IMR-90 (cell line): Measurements from ENCODE around the gene TSPAN4. TPM values are rescaled to one million over a fixed set of nuclear protein-coding genes. Genes with fewer than 3 reads are reported as not detected.

Source experiments
- ATAC-seq: fragments of 200-7000 bp; cut with Tn5 transposase; 2 replicates; pipeline ENCODE4 v1.9.1; 2020; ENCODE audit warnings: low read depth, mild to moderate bottlenecking, moderate library complexity
- BruUV-seq: library from RNA; stranded (reverse); fragments of 400-500 nt; replicated peaks from 2 replicates; lab custom pipeline; 2021; lab: Mats Ljungman, UMichigan
- CTCF ChIA-PET: fragments of 300-600 bp; formaldehyde crosslinking; extraction: SDS; loops from one replicate; lab custom pipeline; 2021; ENCODE audit warnings: antibody characterized with exemption; lab: Yijun Ruan, JAX
- POLR2A ChIA-PET: fragments of 300-600 bp; sonication (Branson Sonifier 250); formaldehyde crosslinking; loops from one replicate; lab custom pipeline; 2022; ENCODE audit warnings: antibody characterized with exemption; ENCODE audit not compliant: unreplicated experiment; lab: Charles Lee
- DNase-seq: peaks from one replicate; pipeline ENCODE4 v3.0.0; 2013
- H2AFZ ChIP-seq: replicated peaks from 2 replicates; pipeline ENCODE3; 2013; ENCODE audit warnings: low read length, mild to moderate bottlenecking; ENCODE audit not compliant: poor library complexity
- H2AK5ac ChIP-seq: 2 replicates; pipeline ENCODE4 v1.6.1; 2013; ENCODE audit warnings: low read depth, low read length, inconsistent platforms
- H2AK9ac ChIP-seq: replicated peaks from 2 replicates; pipeline ENCODE3; 2013; ENCODE audit warnings: mild to moderate bottlenecking, low read depth, low read length, moderate library complexity; ENCODE audit not compliant: poor library complexity
- H2BK120ac ChIP-seq: 2 replicates; pipeline ENCODE4 v1.6.1; 2013; ENCODE audit warnings: low read depth, low read length, inconsistent platforms
- H2BK15ac ChIP-seq: 3 replicates; pipeline ENCODE4 v1.6.1; 2013; ENCODE audit warnings: low read depth, low read length, inconsistent platforms
- H2BK20ac ChIP-seq: 2 replicates; pipeline ENCODE4 v1.6.1; 2013; ENCODE audit warnings: low read depth, mild to moderate bottlenecking, inconsistent platforms, low read length, moderate library complexity
- H2BK5ac ChIP-seq: 2 replicates; pipeline ENCODE4 v1.6.1; 2013; ENCODE audit warnings: mild to moderate bottlenecking, low read depth, low read length, inconsistent platforms; ENCODE audit not compliant: poor library complexity, severe bottlenecking
- H3K14ac ChIP-seq: replicated peaks from 2 replicates; pipeline ENCODE4 v1.6.1; 2013; ENCODE audit warnings: low read depth, low read length, inconsistent platforms
- H3K18ac ChIP-seq: 2 replicates; pipeline ENCODE4 v1.6.1; 2013; ENCODE audit warnings: low read depth, low read length, control low read depth
- H3K23ac ChIP-seq: 2 replicates; pipeline ENCODE4 v1.6.1; 2013; ENCODE audit warnings: low read depth, low read length, inconsistent platforms
- H3K27ac ChIP-seq: 2 replicates; pipeline ENCODE4 v1.5.1; 2013; ENCODE audit warnings: mild to moderate bottlenecking, control low read depth, low read length; ENCODE audit not compliant: insufficient read depth
- H3K27me3 ChIP-seq: 2 replicates; pipeline ENCODE4 v1.6.1; 2013; ENCODE audit warnings: low read length; ENCODE audit not compliant: control insufficient read depth, insufficient read depth
- H3K36me3 ChIP-seq: 2 replicates; pipeline ENCODE4 v1.6.1; 2013; ENCODE audit warnings: low read length, mixed read lengths; ENCODE audit not compliant: control insufficient read depth, insufficient read depth
- H3K4ac ChIP-seq: 2 replicates; pipeline ENCODE4 v1.6.1; 2013; ENCODE audit warnings: low read depth, low read length, inconsistent platforms
- H3K4me1 ChIP-seq: 2 replicates; pipeline ENCODE4 v1.6.1; 2013; ENCODE audit warnings: low read length, mixed read lengths; ENCODE audit not compliant: control insufficient read depth, insufficient read depth
- H3K4me2 ChIP-seq: 2 replicates; pipeline ENCODE4 v1.6.1; 2013; ENCODE audit warnings: low read depth, mild to moderate bottlenecking, control low read depth, low read length, moderate library complexity
- H3K4me3 ChIP-seq: 2 replicates; pipeline ENCODE4 v1.5.1; 2013; ENCODE audit warnings: low read depth, mild to moderate bottlenecking, control low read depth, low read length, moderate library complexity; ENCODE audit not compliant: insufficient read depth
- H3K56ac ChIP-seq: 2 replicates; pipeline ENCODE4 v1.6.1; 2013; ENCODE audit warnings: low read length, inconsistent platforms; ENCODE audit not compliant: insufficient read depth; ENCODE audit errors: extremely low read depth
- H3K79me1 ChIP-seq, 2 experiments: 2 replicates each; pipeline ENCODE4 v1.6.1; 2013; ENCODE audit warnings: low read length in 2 of 2, inconsistent platforms in 1 of 2, low read depth in 1 of 2
- H3K9ac ChIP-seq: 2 replicates; pipeline ENCODE4 v1.6.1; 2013; ENCODE audit warnings: low read depth, low read length, control low read depth
- H3K9me1 ChIP-seq: 2 replicates; pipeline ENCODE4 v1.6.1; 2013; ENCODE audit warnings: low read length, inconsistent platforms; ENCODE audit not compliant: insufficient read depth
- H3K9me3 ChIP-seq: 2 replicates; pipeline ENCODE4 v1.6.1; 2013; ENCODE audit warnings: low read length; ENCODE audit not compliant: control insufficient read depth, insufficient read depth
- H4K20me1 ChIP-seq: 2 replicates; pipeline ENCODE4 v1.6.1; 2013; ENCODE audit warnings: low read length, inconsistent platforms; ENCODE audit not compliant: insufficient read depth
- H4K5ac ChIP-seq: 2 replicates; pipeline ENCODE4 v1.6.1; 2013; ENCODE audit warnings: mild to moderate bottlenecking, low read depth, low read length, control low read depth
- H4K8ac ChIP-seq, 2 experiments: 2 replicates each; pipeline ENCODE4 v1.6.1; 2013; ENCODE audit warnings: low read depth in 2 of 2, low read length in 2 of 2, control low read depth in 1 of 2, inconsistent platforms in 1 of 2
- H4K91ac ChIP-seq: 2 replicates; pipeline ENCODE4 v1.6.1; 2013; ENCODE audit warnings: low read depth, low read length, inconsistent platforms; ENCODE audit not compliant: insufficient read depth
- CEBPB ChIP-seq: IDR thresholded peaks from 2 replicates; pipeline ENCODE4 v1.6.1; 2012; ENCODE audit warnings: low read depth, low read length, improper control_type of control experiment
- CHD1 ChIP-seq: IDR thresholded peaks from 2 replicates; pipeline ENCODE4 v1.6.1; 2012; ENCODE audit warnings: low read depth, low read length, improper control_type of control experiment
- CTCF ChIP-seq: conservative IDR thresholded peaks from 2 replicates; pipeline ENCODE4 v1.5.1; 2012; ENCODE audit warnings: mild to moderate bottlenecking, low read depth, low read length, improper control_type of control experiment
- ELK1 ChIP-seq: fragments of 150-350 bp; IDR thresholded peaks from 2 replicates; pipeline ENCODE4 v1.6.1; 2016; ENCODE audit warnings: low read depth, mild to moderate bottlenecking, low read length, moderate library complexity, borderline replicate concordance
- FOS ChIP-seq: fragments of 150-350 bp; IDR thresholded peaks from 2 replicates; pipeline ENCODE4 v1.6.1; 2016; ENCODE audit warnings: low read depth, low read length
- NFE2L2 ChIP-seq: fragments of 150-350 bp; IDR thresholded peaks from 2 replicates; pipeline ENCODE4 v1.6.1; 2016; ENCODE audit warnings: low read depth, mild to moderate bottlenecking, low read length
- POLR2A ChIP-seq: IDR thresholded peaks from 2 replicates; pipeline ENCODE4 v1.6.1; 2012; ENCODE audit warnings: mild to moderate bottlenecking, low read depth, low read length
- RAD21 ChIP-seq: IDR thresholded peaks from 2 replicates; pipeline ENCODE4 v1.6.1; 2012; ENCODE audit warnings: low read length, improper control_type of control experiment
- RFX5 ChIP-seq: IDR thresholded peaks from 2 replicates; pipeline ENCODE4 v1.8.0; 2012; ENCODE audit warnings: low read depth, mild to moderate bottlenecking, low read length, moderate library complexity
- SMC3 ChIP-seq: fragments of 150-350 bp; IDR thresholded peaks from 2 replicates; pipeline ENCODE4 v1.6.1; 2016; ENCODE audit warnings: low read depth, mild to moderate bottlenecking, antibody characterized with exemption, low read length, moderate library complexity
- WGBS, 2 experiments: methylation state at CpG; one replicate each; pipeline versions ENCODE4 v1.1.5 to v1.1.7; 2013; ENCODE audit warnings: missing lambda C conversion rate in 2 of 2; ENCODE audit not compliant: insufficient read length in 1 of 2; ENCODE audit errors: extremely low coverage in 2 of 2; 5-methylcytosine and 5-hydroxymethylcytosine counted together
- dilution Hi-C: fragments of 300-500 bp; cut with HindIII; formaldehyde crosslinking; loops from one replicate; pipeline ENCODE4 v1.14.3; 2018; ENCODE audit warnings: low sequenced_read_pairs; ENCODE audit not compliant: unreplicated experiment
- in situ Hi-C: fragments of 300-500 bp; cut with MboI; formaldehyde crosslinking; loops from 3 replicates; pipeline ENCODE4 v1.14.3; 2019; ENCODE audit warnings: low sequenced_read_pairs, inconsistent platforms, mixed read lengths
- intact Hi-C: fragments of 100-400 bp; cut with micrococcal nuclease; formaldehyde crosslinking; loops from 2 replicates; pipeline ENCODE4 v1.10.0; 2022
- polyA plus RNA-seq, 3 experiments: library from polyadenylated mRNA; depleted of rRNA; stranded (reverse); fragments of >200 nt; gene quantifications; 2 replicates each; pipeline ENCODE4 v1.2.3, GENCODE V29; 2012; ENCODE audit warnings: low replicate concordance in 1 of 3
- total RNA-seq: library from RNA; depleted of rRNA; stranded (reverse); fragments of >200 nt; gene quantifications from 2 replicates; pipeline ENCODE4 v1.2.3, GENCODE V29; 2012

Gene TSPAN4
- total and polyA plus RNA-seq, 2 of the 4 experiments (the other 2 are of a cell fraction): 161 to 293 TPM

GRCh38 chr11:914204-914603 is 71.6 kb downstream of the TSPAN4 start:
- Histone ChIP-seq H3K36me3 (no peaks in the 10 kb centered on the region), H2BK120ac (no peak overlapping the region), H3K14ac (no peak overlapping the region), H4K91ac (no peak overlapping the region), H2BK5ac (no peak overlapping the region), H2BK20ac (no peak overlapping the region), H3K56ac (no peak overlapping the region), H3K9me3 (no peaks in the 10 kb centered on the region), H3K79me1 (peaks cover 4 to 21% of the 10 kb centered on the region in 2 experiments; a peak in 3 of 4 replicates), H3K4me1 (peaks cover 7% of the 10 kb centered on the region; the same call in 1 of the 2 replicates), H3K18ac (no peak overlapping the region), H3K9me1 (0 out of 2 replicates have a peak, but pooled peaks cover 5% of the 10 kb centered on the region), H3K4me2 (no peak overlapping the region), H4K5ac (no peak overlapping the region), H3K23ac (no peak overlapping the region), H3K4ac (no peak overlapping the region), H3K27ac (no peak overlapping the region), H3K9ac (no peak overlapping the region), H3K27me3 (no peaks in the 10 kb centered on the region), H2BK15ac (no peak overlapping the region), H2AK9ac (no peak overlapping the region), H2AK5ac (no peak overlapping the region), H3K4me3 (no peak overlapping the region), H4K20me1 (no peaks in the 10 kb centered on the region; the same call in 1 of the 2 replicates), H4K8ac (no peak overlapping the region), H2AFZ (no peak overlapping the region)
- dilution Hi-C loops (no loop called here), intact Hi-C loops (no loop called here), in situ Hi-C loops (no loop called here)
- BruUV-seq: no TSS peak
- 87% methylated on average over 3 of the region's 5 CpGs; no CpG with 5 or more reads in 1 of the 2 experiments for WGBS, 2 experiments
- CTCF ChIA-PET: no interaction called here
- TF ChIP-seq RFX5: no peak
- no peak for TF ChIP-seq ELK1
- TF ChIP-seq POLR2A: no peak
- TF ChIP-seq FOS: no peak
- TF ChIP-seq NFE2L2: no peak
- no peak for TF ChIP-seq CHD1
- TF ChIP-seq RAD21: no peak
- no peak for TF ChIP-seq SMC3
- TF ChIP-seq CTCF: no peak
- no peak for TF ChIP-seq CEBPB
- POLR2A ChIA-PET: no interaction called here
- ATAC-seq (no peak), DNase-seq (no peak)
